ENCODE results near the gene SLC36A3.

- TF ChIP-seq EZH2phosphoT487 (IDR thresholded peaks at IDR 0.05; ENCODE audit: low read length), result no peak
- TF ChIP-seq CTCF (IDR thresholded peaks at IDR 0.05; ENCODE audit: low read length), result no peak
These were observed 45.2 kb upstream of the SLC36A3 start for GRCh38 chr5:151348789-151349188.
